ENCODE measurements around the gene VLDLR.

Gene VLDLR

GRCh38 chr9:2630158-2630557 is 8.6 kb downstream of the VLDLR start:
- TF ChIP-seq CTCF (conservative IDR thresholded peaks at IDR 0.05) (no peak), ZFX (IDR thresholded peaks at IDR 0.05) (no peak)
- no peak overlapping the region for H3K27ac ChIP-seq

DNA sequence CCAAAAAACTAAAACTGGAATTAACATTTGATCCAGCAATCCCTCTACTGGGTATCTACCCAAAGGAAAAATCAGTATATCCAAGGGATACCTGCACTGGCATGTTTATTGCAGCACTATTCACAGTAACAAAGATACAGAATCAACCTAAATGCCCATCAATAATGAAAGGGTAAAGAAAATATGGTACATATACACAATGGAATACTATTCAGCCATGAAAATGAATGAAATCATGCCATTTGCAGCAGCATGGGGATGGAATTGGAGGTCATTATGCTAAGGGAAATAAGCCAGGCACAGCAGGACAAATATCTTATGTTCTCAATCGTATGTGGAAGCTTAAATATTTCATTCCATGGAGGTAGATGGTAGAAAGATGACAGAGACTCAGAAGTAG is 9.7 kb downstream of the VLDLR start:
- H3K27ac ChIP-seq: no peak overlapping the region
- TF ChIP-seq ZFX (IDR thresholded peaks at IDR 0.05): no peak
- TF ChIP-seq CTCF (conservative IDR thresholded peaks at IDR 0.05): no peak

DNA sequence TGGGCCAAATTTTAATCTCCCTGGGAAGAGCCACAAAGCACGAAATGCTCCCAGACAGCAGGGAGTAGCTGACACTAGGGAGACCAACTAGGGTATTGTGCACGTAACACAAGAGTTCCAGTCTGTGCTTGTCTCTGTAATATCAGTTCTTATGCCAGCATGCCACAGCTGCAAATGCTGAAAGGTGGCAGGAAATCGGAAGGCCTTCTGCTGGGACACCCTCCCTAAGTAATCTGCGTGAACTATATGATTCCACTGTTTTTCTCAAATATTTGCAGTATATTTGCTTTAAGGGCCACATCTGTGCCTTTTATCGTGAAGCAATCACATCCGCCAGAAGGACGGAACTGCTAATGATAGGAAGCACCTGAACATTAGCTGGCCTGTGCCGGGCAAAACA is 12.6 kb downstream of the VLDLR start:
- H3K27ac ChIP-seq: no peak overlapping the region
- TF ChIP-seq CTCF (conservative IDR thresholded peaks at IDR 0.05) (no peak), ZFX (IDR thresholded peaks at IDR 0.05) (no peak)

- no peak overlapping the region for H3K27ac ChIP-seq
- TF ChIP-seq CTCF (conservative IDR thresholded peaks at IDR 0.05): no peak
- TF ChIP-seq ZFX (IDR thresholded peaks at IDR 0.05): no peak
These were observed 13.2 kb downstream of the VLDLR start for GRCh38 chr9:2634818-2635217.

- no peak for TF ChIP-seq ZFX (IDR thresholded peaks at IDR 0.05)
These were observed 14.3 kb downstream of the VLDLR start for GRCh38 chr9:2635922-2636321.

DNA sequence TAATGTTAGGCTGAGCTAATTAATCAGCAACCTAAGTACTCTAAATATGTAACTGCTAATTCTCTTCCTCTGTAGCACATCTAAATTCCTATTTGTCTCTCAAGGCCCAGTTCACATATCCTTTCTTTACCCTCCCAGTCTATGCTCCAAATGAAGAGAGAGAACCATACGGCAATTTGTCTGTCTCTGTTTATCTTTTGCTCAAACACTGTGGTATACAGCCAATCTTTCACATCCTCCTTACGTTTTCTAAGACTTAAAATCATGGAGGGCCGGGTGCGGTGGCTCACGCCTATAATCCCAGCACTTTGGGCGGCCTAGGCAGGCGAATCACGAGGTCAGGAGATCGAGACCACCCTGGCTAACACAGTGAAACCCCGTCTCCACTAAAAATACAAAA is 15.8 kb downstream of the VLDLR start:
- TF ChIP-seq ZFX (IDR thresholded peaks at IDR 0.05): no peak
- no peak for TF ChIP-seq CTCF (conservative IDR thresholded peaks at IDR 0.05)
- no peak overlapping the region for H3K27ac ChIP-seq

More at GRCh38 chr9:2635922-2636321, 14.3 kb downstream of the VLDLR start:
- H3K27ac ChIP-seq: no peak overlapping the region

DNA sequence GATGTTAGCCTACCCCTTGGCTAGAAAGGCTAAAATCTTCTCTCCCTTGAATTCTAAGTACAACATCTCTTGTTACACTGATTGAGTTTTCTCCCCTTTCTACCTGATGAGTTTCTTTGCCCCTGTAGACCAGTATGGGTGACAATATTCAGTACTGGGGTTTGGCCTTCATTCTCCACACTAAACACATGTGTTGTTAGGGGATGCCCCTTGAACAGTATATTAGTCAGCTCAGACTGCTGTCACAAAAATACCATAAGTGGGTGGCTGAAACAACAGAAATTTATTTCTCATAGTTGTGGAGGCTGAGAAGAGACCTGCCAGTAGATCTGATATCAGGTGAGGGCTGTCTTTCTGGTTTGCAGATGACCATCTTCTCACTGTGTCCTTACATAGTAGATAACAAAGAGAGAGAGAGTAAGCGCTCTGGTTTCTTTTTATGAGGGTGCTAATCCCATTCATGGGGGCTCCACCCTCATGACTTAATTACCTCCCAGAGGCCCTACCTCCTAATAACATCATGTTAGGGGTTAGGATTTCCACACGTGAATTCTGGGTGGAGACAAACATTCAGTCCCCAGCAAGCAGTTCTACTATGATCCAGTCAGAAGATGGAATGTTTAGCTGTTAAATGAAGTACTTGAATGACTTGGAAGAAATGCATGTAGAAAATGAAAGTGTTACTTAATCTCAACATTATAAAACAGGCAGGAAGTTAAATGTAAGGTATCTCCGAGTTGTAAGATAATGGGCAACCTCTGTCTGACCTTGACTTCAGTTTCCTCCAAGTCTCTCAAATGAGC is 17.5 kb downstream of the VLDLR start:
- TF ChIP-seq ZFX (IDR thresholded peaks at IDR 0.05) (no peak), CTCF (conservative IDR thresholded peaks at IDR 0.05) (no peak)
- no peak overlapping the region for H3K27ac ChIP-seq

DNA sequence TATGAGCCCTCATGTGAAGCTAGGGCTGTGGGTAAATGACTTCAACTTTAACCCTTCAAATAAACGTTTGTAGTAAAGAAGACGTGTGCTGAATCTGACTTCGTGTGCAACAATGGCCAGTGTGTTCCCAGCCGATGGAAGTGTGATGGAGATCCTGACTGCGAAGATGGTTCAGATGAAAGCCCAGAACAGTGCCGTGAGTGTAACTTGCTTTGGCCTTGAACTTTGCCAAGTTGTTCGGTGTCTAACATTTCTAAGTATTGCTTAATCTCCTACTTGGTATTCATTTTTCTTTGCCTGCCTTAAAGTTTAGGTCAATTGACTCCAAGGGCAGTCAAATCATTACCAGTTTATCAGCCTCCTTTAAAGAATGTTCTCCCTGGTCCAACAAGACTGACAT is 18.2 kb downstream of the VLDLR start:
- H3K27ac ChIP-seq: no peak overlapping the region
- TF ChIP-seq ZFX (IDR thresholded peaks at IDR 0.05) (no peak), CTCF (conservative IDR thresholded peaks at IDR 0.05) (no peak)
